ENCODE results near the gene SLC1A6.

GRCh38 chr19:14943601-14944000, 36.1 kb downstream of the SLC1A6 start:
- no peak for TF ChIP-seq CTCF (conservative IDR thresholded peaks at IDR 0.05; ENCODE audit: low read depth, low read length)
- no peak for TF ChIP-seq MXI1 (IDR thresholded peaks at IDR 0.05; ENCODE audit: borderline replicate concordance, low read depth, low read length)
- TF ChIP-seq MAFK (IDR thresholded peaks at IDR 0.05; ENCODE audit: low read depth, low read length) = no peak
- no peak for TF ChIP-seq RFX5 (IDR thresholded peaks at IDR 0.05; ENCODE audit: low read depth, low read length)
- no peak for TF ChIP-seq USF2 (IDR thresholded peaks at IDR 0.05; ENCODE audit: low read depth, low read length)
- no peak for TF ChIP-seq CEBPB (IDR thresholded peaks at IDR 0.05; ENCODE audit: low read depth, low read length)
- no peak for TF ChIP-seq MAZ (IDR thresholded peaks at IDR 0.05; ENCODE audit: borderline replicate concordance, low read depth, low read length)
- no peak for TF ChIP-seq POLR2A (IDR thresholded peaks at IDR 0.05; ENCODE audit: low read depth, low read length)
- TF ChIP-seq BHLHE40 (IDR thresholded peaks at IDR 0.05; ENCODE audit: low read depth, low read length) = no peak
- no peak for TF ChIP-seq SMC3 (IDR thresholded peaks at IDR 0.05; ENCODE audit: low read depth, low read length)
- TF ChIP-seq CHD1 (IDR thresholded peaks at IDR 0.05; ENCODE audit: low read depth, low read length) = no peak
- TF ChIP-seq RCOR1 (IDR thresholded peaks at IDR 0.05; ENCODE audit: insufficient replicate concordance, low read length) = no peak
